ENCODE measurements around the gene MMP19. TPM values are rescaled to one million over a fixed set of nuclear protein-coding genes. Genes with fewer than 3 reads are reported as not detected.
"Not testable (repeated sequence)": the region's sequence is repeated elsewhere in the genome, so short reads cannot be mapped to it uniquely, and the experiment has no call there.

MMP19 gene
- total and polyA plus RNA-seq, 2 experiments from 2014 or later, result 1.4 TPM; not detected in 1

- no peaks in the 10 kb centered on the region for H3K4me1 ChIP-seq (ENCODE audit: low read depth)
- no peak for DNase-seq (ENCODE audit: low read depth in 1 of 2, low spot score in 1 of 2)
- H3K36me3 ChIP-seq, result no peaks in the 10 kb centered on the region
- no peak overlapping the region for H3K27ac ChIP-seq
- no peak overlapping the region for H3K4me3 ChIP-seq
- TF ChIP-seq, protein P1, sequence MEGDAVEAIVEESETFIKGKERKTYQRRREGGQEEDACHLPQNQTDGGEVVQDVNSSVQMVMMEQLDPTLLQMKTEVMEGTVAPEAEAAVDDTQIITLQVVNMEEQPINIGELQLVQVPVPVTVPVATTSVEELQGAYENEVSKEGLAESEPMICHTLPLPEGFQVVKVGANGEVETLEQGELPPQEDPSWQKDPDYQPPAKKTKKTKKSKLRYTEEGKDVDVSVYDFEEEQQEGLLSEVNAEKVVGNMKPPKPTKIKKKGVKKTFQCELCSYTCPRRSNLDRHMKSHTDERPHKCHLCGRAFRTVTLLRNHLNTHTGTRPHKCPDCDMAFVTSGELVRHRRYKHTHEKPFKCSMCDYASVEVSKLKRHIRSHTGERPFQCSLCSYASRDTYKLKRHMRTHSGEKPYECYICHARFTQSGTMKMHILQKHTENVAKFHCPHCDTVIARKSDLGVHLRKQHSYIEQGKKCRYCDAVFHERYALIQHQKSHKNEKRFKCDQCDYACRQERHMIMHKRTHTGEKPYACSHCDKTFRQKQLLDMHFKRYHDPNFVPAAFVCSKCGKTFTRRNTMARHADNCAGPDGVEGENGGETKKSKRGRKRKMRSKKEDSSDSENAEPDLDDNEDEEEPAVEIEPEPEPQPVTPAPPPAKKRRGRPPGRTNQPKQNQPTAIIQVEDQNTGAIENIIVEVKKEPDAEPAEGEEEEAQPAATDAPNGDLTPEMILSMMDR (IDR thresholded peaks at IDR 0.05; ENCODE audit: low read depth, low read length), result no peak
- no peaks in the 10 kb centered on the region for H3K9me3 ChIP-seq (ENCODE audit: low read depth)
- no peaks in the 10 kb centered on the region for H3K27me3 ChIP-seq
Observed at GRCh38 chr12:55874443-55874842, 31.7 kb upstream of the MMP19 start.

DNA sequence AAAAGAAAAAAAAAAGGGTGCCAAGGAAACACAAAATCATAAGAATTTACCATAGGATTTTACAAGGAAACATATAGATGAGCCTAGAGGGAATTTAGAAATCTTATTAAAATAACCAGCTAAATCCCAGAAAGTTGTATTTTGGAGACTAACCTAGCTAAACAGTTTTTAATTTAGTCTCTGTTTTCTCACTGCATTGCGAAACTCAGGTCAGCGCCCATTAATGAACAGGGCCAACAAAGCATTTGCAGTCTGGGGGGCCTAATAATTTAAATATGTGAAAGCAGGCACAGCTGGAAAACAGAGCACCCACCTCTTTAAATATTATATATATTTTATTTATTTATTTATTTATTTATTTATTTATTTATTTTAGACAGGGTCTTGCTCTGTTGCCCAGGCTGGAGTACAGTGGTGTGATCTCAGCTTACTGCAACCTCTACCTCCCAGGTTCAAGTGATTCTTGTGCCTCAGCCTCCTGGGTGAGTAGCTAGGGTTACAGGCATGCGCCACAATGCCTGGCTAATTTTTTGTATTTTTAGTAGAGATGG lies 23.8 kb upstream of the MMP19 start:
- H3K4me3 ChIP-seq; H3K27ac ChIP-seq; H3K4me1 ChIP-seq (ENCODE audit: low read depth); H3K27me3 ChIP-seq; H3K9me3 ChIP-seq (ENCODE audit: low read depth); H3K36me3 ChIP-seq; DNase-seq (ENCODE audit: low read depth in 1 of 2, low spot score in 1 of 2): not testable (repeated sequence)

DNA sequence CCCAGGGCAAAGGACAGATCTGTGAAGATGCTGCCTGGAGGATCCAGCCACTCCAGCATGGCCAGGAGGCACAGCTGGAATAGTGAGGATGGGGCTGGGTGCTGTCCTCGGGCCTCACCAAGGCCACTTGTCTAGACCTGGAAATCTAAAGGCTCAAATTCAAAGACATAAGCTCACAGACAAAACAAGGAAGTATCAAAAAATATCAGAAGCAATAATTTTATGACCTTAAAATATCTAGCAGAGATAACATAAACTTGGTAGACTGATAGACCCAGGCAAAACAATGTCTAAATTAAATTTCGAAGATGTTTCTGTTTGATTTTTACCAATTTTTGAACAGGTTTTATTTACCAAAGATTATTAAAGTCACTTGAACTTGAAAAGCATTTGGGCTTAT lies 22.6 kb upstream of the MMP19 start:
- no peaks in the 10 kb centered on the region for H3K27me3 ChIP-seq
- no peaks in the 10 kb centered on the region for H3K9me3 ChIP-seq (ENCODE audit: low read depth)
- no peaks in the 10 kb centered on the region for H3K36me3 ChIP-seq
- H3K4me3 ChIP-seq, result no peak overlapping the region
- TF ChIP-seq, protein P1 (IDR thresholded peaks at IDR 0.05; ENCODE audit: low read depth, low read length), result no peak
- DNase-seq (ENCODE audit: low read depth in 1 of 2, low spot score in 1 of 2), result no peak
- H3K4me1 ChIP-seq (ENCODE audit: low read depth), result no peaks in the 10 kb centered on the region
- no peak overlapping the region for H3K27ac ChIP-seq

DNA sequence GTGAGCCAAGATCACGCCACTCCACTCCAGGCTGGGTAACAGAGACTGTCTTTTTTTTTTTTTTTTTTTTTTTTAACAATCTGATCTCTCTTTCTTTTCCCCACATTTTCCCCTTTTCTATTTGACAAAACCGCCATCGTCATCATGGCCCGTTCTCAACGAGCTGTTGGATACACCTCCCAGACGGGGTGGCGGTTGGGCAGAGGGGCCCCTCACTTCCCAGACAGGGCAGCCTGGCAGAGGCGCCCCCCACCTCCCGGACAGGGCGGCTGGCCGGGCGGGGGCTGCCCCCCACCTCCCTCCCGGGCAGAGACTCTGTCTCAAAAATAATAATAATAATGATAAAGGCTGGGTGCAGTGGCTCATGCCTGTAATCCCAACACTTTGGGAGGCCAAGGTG lies 20.2 kb upstream of the MMP19 start:
- H3K4me3 ChIP-seq; H3K9me3 ChIP-seq (ENCODE audit: low read depth); H3K27ac ChIP-seq; H3K27me3 ChIP-seq; H3K4me1 ChIP-seq (ENCODE audit: low read depth); H3K36me3 ChIP-seq; DNase-seq (ENCODE audit: low read depth in 1 of 2, low spot score in 1 of 2): not testable (repeated sequence)

DNA sequence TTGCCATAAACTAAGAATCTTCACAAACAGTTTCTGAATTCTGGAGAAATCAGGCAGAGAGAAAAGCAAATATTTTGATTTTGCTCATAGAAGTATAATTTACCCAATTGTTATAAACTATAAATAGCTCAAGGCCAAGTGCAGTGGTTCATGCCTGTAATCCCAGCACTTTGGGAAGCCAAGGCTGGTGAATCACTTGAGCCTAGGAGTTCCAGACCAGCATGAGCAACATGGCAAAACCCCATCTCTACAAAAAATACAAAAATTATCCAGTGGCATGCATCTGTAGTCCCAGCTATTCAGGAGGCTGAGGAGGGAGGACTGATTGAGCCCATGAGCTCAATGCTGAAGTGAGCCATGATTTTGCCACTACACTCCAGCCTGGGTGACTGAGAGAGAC lies 19.6 kb upstream of the MMP19 start:
- H3K27ac ChIP-seq, result no peak overlapping the region

DNA sequence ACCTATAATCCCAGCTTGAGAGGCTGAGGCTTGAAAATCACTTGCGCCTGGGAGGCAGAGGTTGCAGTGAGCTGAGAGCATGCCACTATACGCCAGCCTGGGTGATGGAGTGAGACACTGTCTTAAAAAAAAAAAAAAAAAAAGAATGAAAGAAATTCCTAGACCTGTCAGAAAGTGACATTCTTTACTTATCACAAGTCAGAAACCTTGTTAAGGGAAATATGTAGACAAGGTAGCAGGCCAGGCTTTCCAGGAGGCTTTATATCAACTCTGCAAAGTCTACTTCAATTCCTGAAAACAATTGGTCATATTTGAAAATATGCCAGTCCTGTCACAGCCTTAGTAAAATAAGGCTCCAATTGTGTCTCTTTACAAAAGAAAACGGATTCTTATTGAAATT lies 19.1 kb upstream of the MMP19 start:
- H3K27me3 ChIP-seq, result no peaks in the 10 kb centered on the region
- H3K36me3 ChIP-seq, result no peaks in the 10 kb centered on the region
- no peaks in the 10 kb centered on the region for H3K9me3 ChIP-seq (ENCODE audit: low read depth)
- TF ChIP-seq, protein P1 (IDR thresholded peaks at IDR 0.05; ENCODE audit: low read depth, low read length), result no peak
- H3K4me1 ChIP-seq (ENCODE audit: low read depth), result no peaks in the 10 kb centered on the region
- DNase-seq (ENCODE audit: low read depth in 1 of 2, low spot score in 1 of 2), result no peak
- no peak overlapping the region for H3K27ac ChIP-seq
- no peak overlapping the region for H3K4me3 ChIP-seq

More for the DNA sequence above, 19.6 kb upstream of the MMP19 start:
- Histone ChIP-seq H3K27me3 (no peaks in the 10 kb centered on the region), H3K4me1 (ENCODE audit: low read depth) (no peaks in the 10 kb centered on the region), H3K36me3 (no peaks in the 10 kb centered on the region), H3K9me3 (ENCODE audit: low read depth) (no peaks in the 10 kb centered on the region), H3K4me3 (no peak overlapping the region)
- DNase-seq (ENCODE audit: low read depth in 1 of 2, low spot score in 1 of 2), result no peak
- TF ChIP-seq, protein P1 (IDR thresholded peaks at IDR 0.05; ENCODE audit: low read depth, low read length), result no peak

DNA sequence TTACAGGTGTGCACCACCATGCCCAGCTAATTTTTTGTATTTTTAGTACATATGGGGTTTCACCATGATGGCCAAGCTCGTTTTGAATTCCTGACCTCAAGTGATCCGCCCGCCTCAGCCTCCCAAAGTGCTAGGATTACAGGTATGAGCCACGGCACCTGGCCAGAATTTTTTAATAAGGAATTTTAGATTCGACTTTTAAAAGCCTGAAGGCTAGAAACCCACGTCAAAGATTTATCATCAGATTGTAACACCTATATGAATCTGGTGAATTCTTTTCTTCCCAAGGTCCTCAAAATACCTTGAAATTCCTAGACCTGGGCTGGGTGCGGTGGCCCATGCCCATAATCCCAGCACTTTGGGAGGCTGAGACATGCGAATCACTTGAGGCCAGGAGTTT lies 18.7 kb upstream of the MMP19 start:
- TF ChIP-seq, protein P1 (IDR thresholded peaks at IDR 0.05; ENCODE audit: low read depth, low read length), result no peak
- DNase-seq (ENCODE audit: low read depth in 1 of 2, low spot score in 1 of 2), result no peak

More for the DNA sequence above, 18.7 kb upstream of the MMP19 start:
- Histone ChIP-seq H3K27me3 (no peaks in the 10 kb centered on the region), H3K4me3 (no peak overlapping the region), H3K4me1 (ENCODE audit: low read depth) (no peaks in the 10 kb centered on the region), H3K36me3 (no peaks in the 10 kb centered on the region), H3K27ac (no peak overlapping the region), H3K9me3 (ENCODE audit: low read depth) (no peaks in the 10 kb centered on the region)

All from cardiac muscle cell (in vitro differentiated cells and primary cell).